ENCODE measurements around the gene RNFT2.

- no peak for TF ChIP-seq CTCF (IDR thresholded peaks at IDR 0.05; ENCODE audit: low read depth, low read length, poor library complexity, severe bottlenecking)
- no peak for TF ChIP-seq EZH2phosphoT487 (IDR thresholded peaks at IDR 0.05; ENCODE audit: borderline replicate concordance, low read length)
These were observed 68.8 kb downstream of the RNFT2 start for GRCh38 chr12:116806845-116807440.

All from DOHH2 (cell line).